KBM-7 (cell line): Measurements from ENCODE around the gene PAPOLA.
"Not testable (repeated sequence)": the region's sequence is repeated elsewhere in the genome, so short reads cannot be mapped to it uniquely, and the experiment has no call there.

Experiments used
- DNase-seq: peaks from one replicate; pipeline ENCODE4 v3.0.0-alpha.2; 2015
- in situ Hi-C: fragments of 300-500 bp; cut with MboI; formaldehyde crosslinking; loops from 2 replicates; pipeline ENCODE4 v1.14.3; 2020; ENCODE audit warnings: low sequenced_read_pairs, low pct_unique_long_range_greater_than_20kb, mixed read lengths

The PAPOLA gene

GRCh38 chr14:96501740-96502620, at the start of gene PAPOLA:
TSS of gene PAPOLA (plus strand) at chr14:96502382. CDS start at chr14:96502593, 211 bp downstream.
- DNase-seq: peak; percentile 95

GRCh38 chr14:96452684-96453083, 49.5 kb upstream of the PAPOLA start:
- no peak for DNase-seq
- in situ Hi-C loops: no loop called here

More at GRCh38 chr14:96501740-96502620, at the start of gene PAPOLA:
- in situ Hi-C loops: no loop called here

GRCh38 chr14:96455588-96455987, 46.6 kb upstream of the PAPOLA start:
- DNase-seq: no peak
- in situ Hi-C loops: no loop called here

GRCh38 chr14:96459851-96460250, 42.3 kb upstream of the PAPOLA start:
- no peak for DNase-seq
- in situ Hi-C loops: no loop called here

- in situ Hi-C loops: no loop called here
- no peak for DNase-seq
These were observed 40.0 kb upstream of the PAPOLA start for GRCh38 chr14:96461950-96462798.

- DNase-seq: no peak
- in situ Hi-C loops: no loop called here
These were observed 38.0 kb upstream of the PAPOLA start for GRCh38 chr14:96464136-96464535.

- in situ Hi-C loops: no loop called here
- DNase-seq: no peak
These were observed 35.3 kb upstream of the PAPOLA start for GRCh38 chr14:96466918-96467317.

GRCh38 chr14:96470331-96470730, 31.9 kb upstream of the PAPOLA start:
- DNase-seq: no peak
- in situ Hi-C loops: no loop called here

- DNase-seq, in situ Hi-C loops: not testable (repeated sequence)
These were observed 31.2 kb upstream of the PAPOLA start for GRCh38 chr14:96470967-96471366.

GRCh38 chr14:96478119-96478518, 24.1 kb upstream of the PAPOLA start:
- in situ Hi-C loops: no loop called here
- DNase-seq: no peak

- no peak for DNase-seq
- in situ Hi-C loops: no loop called here
These were observed 22.6 kb upstream of the PAPOLA start for GRCh38 chr14:96479435-96480146.

- DNase-seq: no peak
These were observed 20.4 kb upstream of the PAPOLA start for GRCh38 chr14:96481731-96482314.

GRCh38 chr14:96482986-96483385, 19.2 kb upstream of the PAPOLA start:
- in situ Hi-C loops: no loop called here
- DNase-seq: no peak

More at GRCh38 chr14:96481731-96482314, 20.4 kb upstream of the PAPOLA start:
- in situ Hi-C loops: no loop called here

- no peak for DNase-seq
- in situ Hi-C loops: no loop called here
These were observed 17.8 kb upstream of the PAPOLA start for GRCh38 chr14:96484399-96484798.

- in situ Hi-C loops: no loop called here
- no peak for DNase-seq
These were observed 15.5 kb upstream of the PAPOLA start for GRCh38 chr14:96486705-96487104.

- in situ Hi-C loops: no loop called here
These were observed 12.9 kb upstream of the PAPOLA start for GRCh38 chr14:96489327-96489726.

GRCh38 chr14:96493178-96493577, 9.0 kb upstream of the PAPOLA start:
- in situ Hi-C loops: no loop called here
- no peak for DNase-seq

More at GRCh38 chr14:96489327-96489726, 12.9 kb upstream of the PAPOLA start:
- no peak for DNase-seq

GRCh38 chr14:96494331-96494730, 7.9 kb upstream of the PAPOLA start:
- in situ Hi-C loops: no loop called here
- no peak for DNase-seq

- no peak for DNase-seq
- in situ Hi-C loops: no loop called here
These were observed 5.1 kb upstream of the PAPOLA start for GRCh38 chr14:96497087-96497486.
